DMS 273 (cell line): ENCODE measurements around the gene FAAP100.

ENCODE experiments used
- DNase-seq: peaks from one replicate; lab custom pipeline; 2025; ENCODE audit not compliant: unreplicated experiment; lab: John Stamatoyannopoulos, UW

The FAAP100 gene

DNA sequence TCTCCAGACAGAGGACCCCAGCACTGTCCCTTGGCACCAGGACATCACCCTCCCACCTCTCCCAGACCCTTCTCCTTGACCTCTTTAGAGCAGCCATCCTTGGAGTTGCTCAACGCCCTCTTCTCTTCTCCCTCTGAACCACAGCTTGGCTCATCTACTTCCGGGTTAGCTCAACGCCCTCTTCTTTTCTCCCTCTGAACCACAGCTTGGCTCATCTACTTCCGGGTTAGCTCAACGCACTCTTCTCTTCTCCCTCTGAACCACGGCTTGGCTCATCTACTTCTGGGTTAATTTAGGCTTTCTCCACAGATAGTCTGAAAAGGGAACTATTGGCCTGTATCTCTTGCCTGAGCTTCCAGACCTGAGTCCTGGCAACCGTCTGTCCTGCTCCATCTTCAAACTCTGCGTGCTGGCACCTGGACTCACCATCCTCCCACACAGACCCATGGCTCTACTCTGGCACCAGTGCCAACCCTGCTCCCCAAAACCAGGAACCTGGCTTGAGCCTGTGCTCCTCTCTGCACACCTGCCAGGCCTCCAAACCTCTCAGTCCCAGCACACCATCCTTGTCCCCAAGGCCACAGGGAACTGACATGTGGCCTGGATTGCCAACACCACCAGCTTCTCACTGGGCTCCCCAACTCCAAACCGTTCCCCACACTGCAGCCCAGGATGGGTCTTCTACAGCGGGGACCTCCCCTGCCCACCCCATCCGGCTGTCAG lies 25.3 kb upstream of the FAAP100 start:
- no peak for DNase-seq

DNA sequence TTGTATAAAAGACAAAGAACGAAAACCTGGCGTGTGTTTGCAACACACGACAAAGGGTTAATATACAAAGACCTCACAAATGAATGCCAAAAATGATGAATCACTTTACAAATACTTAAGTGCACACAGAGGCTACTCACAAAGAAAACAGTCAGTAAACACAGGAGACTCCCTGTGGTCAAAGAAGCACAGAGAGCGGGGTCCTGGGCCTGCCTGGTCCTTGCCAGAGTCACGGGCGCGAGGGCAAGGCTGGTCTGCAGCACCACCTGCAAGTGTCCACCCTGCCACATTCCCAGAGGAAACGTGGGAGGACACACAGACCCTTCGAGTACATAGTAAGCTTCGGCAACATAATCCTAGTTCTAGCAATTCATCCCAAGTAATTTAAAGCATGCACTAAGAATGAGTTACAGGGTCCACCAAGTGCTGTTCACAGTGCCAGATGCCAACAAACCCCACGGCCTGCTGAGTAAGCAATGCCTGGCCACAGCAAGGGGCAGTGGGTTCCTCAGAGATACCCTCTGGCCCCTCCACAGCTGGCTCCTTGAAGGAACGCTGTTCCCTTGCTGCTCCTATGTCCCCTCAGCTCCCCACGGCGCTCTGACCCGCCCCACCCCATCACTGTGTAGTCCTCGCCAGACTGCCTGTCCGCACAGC lies 24.6 kb upstream of the FAAP100 start:
- no peak for DNase-seq

DNA sequence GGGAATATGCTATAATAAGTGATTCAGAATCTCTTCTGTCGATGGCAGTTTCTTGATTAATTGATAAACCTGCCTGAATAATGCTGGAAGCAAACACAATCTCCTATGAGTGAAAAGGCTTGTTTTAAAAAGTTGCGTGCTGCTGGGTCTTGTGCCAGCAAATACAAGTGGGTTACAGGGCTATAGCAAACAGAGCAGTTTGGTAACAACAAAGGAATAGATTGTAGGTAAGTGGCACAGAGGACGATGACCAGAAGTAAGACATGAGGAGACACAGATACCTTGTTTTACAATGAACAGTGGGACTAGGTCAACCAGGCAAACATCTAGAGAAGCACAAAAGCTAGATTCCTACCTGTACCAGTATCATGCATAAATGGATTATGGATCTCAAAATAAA lies 23.7 kb upstream of the FAAP100 start:
- no peak for DNase-seq

DNA sequence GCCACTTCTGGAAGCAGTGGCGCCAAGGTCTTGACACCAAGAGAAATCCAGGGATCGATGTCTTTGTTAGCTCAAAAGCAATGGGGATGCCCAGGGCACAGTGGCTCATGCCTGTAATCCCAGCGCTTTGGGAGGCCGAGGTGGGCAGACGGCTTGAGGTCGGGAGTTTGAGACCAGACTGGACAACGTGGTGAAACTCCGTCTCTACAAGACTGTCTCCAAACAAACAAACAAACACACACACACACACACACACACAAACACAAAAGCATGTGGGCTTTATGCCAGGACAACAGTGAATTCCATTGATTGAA lies 22.4 kb upstream of the FAAP100 start:
- no peak for DNase-seq

DNA sequence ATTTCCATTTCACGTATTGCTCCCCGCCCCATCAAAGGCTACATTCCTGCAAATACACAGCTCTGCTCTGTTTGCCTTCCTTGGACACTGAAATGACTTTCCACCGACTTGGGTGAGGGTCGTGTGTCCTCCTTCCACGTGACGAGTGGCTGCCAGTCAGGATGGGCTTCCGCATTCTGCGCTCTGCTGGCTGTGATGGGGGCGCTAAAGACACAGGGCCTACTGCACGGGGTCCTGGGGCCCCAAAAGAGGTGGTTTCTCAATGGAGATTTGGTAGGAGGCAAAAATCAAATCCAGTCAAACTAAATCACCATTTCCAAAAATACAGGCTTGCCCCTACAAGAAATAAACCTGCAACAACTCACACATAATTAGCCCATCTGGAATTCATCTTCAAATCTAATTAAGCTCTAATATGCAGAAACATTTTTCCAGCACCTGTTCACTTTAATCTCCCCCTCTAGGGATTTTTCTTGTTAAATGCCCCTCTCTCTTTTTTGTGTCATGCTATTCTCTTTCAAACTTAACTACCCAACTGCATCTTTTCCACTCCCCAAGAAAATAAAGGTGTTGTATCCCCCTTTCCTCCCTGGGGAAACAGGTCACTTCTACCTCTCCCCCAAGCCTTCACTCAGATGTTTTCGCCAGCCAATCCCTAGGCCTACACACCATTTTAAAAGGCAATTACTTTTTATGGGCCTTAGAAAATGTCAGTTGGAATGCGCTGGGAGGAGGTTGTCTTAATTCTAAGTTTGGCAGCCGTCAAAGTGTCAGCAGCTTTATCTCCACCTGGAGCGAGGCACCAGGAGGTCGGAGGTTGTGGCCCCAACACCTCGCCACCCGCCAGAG lies 21.9 kb upstream of the FAAP100 start:
- peak; percentile 73 for DNase-seq

DNA sequence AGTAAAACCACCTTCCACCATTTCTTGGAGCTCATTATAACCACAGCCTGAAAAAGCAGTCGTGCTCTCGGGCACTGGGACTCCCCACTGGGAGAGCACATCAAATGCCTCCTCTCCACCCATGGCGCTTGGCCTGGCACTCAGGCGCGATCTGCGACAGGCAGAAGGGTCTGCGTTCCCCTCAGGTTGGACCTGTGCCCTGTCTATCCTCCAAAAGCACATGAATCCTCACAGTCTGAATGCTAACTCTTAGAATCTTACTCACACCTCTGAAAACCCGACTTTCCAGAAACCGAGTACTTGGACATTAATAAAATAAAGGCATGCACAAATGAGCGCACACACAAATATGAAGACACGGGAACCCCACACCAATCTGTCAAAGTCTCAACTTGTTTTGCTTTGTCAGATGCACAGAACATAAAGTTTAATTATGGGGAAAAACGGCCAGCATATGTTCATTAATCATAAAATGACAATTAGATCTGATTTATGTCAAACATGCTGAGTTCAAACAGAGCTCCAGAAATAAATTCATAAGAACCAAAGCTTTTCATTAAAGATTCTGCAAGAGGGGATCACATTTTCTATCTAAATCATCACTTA lies 20.5 kb upstream of the FAAP100 start:
- peak; percentile 42 for DNase-seq

DNA sequence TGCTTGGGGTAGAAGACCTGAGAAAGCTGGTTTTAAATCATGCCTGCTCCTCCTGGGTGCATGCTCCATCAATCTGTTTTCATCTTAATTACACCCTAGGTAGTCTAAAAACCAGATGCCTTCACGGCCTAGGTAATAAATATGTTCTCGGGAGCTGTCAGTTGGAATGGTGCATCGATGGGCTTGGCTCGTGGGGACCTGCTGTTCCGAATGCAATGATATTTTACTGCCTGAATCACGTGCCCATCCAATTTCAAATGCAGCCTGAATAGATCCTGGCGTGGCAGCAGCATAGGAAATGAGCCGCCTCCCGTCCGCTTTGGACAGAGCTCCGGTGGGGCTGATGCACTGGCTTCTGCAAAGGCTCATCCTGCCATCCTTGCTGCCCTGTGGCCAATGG lies 18.8 kb upstream of the FAAP100 start:
- peak; percentile 57 for DNase-seq

DNA sequence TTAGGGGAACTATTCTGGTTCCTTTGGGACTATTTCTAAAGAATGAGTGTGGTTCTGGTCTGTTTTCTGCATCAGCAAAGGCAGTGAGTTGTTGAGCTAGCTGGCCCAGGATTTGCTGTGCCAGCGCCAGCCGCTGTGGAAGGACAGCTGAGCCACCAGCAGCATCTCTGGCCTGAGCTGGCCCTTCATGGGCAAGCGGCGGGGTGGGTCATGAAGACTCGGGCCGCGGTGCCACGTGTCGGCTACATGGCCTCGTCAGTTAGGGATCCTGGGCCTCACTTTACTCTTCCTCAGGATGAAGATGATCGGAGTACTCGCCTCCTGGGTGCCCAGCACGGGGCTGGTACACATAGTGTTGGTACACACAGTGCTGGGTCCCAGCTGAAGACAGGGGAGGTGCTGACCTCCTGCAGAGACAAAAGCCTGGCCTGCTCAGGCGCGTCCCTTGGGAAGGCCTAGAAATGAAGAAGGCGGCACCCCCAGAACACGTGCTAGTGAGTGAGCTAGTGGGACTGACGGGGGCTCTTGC lies 17.9 kb upstream of the FAAP100 start:
- DNase-seq, result no peak

DNA sequence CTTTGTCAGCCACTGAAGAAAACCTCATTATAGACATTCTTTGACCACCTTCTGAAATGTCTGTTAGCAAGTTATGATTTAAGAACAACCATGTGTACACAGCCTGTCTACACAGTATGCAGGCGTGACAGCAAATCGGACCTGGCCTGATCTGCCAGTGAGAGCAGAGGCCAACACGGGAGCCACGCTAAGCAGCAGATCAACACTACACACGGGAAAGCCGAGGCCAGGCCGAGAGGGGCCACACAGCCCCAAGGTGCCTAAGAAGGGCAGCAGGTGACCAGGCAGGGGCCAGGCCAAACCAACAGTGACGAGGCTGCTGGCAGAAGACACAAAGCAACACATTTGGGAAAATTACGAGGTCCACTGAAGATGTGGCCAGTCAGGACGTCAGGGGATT lies 16.3 kb upstream of the FAAP100 start:
- DNase-seq, result no peak

DNA sequence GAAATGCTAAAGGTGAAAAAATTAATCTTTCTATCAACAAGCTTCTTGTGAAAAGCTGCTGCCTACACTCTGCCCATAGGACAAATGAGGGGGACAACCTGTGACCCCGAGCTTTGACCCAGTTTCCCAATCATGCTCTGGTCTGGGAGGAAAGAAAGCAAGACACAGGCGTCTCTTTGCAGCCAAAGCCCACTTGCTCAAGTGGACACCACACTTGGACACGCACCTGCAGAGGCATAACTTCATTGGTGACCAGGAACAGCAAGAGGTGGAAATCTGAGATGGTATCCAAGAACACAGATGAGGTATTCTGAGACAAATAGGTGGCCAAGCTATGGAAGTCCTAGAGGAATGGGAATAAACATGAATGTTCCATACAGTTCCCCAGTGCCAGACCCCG lies 15.0 kb upstream of the FAAP100 start:
- DNase-seq, result no peak

DNA sequence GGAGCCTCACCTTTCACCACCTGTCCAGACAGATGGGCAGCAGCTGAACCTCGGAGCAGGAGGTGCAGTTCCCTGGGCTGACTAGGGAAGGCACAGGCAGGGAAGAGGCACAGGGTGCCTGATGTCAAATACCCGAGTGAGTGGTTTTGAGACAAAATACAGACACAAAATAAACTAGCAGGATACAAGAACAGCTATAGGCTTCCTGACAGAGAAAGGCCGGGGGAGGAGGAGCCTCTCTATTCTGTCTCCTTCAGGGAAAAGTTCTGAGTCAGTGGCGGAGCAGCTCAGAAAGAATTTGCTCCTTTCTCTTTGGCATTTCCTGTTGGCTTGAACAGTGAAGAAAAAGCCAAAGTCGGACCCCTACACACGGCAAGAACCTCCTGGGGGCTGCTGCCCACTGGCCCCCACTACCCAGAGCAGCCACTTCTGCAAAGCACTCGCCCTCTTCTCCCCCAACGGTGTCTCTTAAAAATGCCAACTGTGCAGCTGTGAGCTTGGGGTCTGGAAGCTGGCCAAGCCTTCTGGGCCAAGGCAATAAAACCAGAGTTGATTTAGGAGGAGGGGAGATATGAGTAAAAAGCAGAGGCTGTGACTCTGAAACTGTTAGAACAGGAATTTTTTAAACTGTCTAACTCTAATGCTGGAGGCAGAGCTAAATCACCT lies 14.4 kb upstream of the FAAP100 start:
- DNase-seq, result peak; percentile 92

DNA sequence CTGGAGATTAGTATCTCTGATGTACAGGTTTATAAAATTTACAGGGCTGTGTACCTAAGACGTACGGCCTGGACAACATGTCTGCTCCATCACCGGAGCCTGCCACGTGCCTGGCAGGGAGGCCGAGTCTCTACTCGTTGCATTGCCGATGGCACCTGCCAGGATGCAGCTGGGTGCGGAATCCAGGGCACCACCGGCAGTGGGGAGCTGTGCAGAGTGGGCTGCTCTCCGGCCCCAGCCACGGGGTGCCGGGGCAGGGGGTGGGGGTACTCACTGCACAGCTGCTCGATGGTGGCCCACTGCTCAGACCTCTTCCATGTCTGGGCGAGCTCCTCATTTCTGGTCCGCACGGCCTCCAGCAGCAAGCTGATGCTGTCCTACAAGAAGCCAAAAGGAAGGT lies 13.1 kb upstream of the FAAP100 start:
- no peak for DNase-seq

DNA sequence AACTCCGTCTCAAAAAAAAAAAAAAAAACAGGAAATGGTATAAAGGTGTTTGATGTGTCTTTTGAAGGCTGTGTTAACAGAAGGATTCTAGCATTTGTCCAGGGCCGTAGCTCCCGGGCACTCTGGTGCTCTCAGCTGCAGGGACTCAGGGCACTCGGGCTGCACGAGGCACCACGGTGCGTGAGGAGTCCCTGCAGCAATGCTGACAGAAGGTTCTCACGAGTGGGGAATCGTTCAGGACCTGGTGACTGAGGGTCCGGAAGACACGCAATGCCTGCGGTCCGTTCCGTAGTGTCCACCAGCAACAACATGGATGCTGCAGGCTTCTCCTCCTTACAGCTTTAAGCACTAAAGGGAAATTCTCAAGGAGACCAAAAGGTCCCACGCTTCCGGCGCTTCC lies 12.6 kb upstream of the FAAP100 start:
- no peak for DNase-seq

DNA sequence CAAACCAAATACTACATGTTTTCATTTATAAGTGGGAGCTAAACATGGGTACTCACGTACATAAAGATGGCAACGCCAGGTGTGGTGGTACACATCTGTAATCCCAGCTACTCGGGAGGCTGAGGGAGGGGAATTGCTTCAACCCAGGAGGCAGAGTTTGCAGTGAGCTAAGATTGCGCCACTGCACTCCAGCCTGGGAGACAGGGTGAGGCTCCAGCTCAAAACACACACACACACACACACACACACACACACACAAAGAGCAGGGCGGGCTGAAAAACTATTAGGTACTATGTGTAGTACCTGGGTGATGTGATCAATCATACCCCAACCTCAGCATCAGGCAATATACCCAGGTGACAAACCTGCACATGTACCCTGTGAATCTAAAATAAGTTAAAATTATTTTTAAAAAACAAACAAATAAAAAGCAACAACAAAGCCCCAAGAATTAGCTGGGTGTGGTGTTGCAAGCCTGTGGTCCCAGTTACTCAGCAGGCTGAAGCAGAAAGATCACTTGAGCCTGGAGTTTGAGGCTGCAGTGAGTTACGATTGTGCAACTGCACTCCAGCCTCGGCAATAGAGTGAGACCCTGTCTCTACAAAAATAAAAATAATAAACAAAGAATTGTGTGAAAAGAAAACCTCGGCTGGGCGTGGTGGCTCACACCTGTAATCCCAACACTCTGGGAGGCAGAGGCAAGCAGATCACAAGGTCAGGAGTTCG lies 11.9 kb upstream of the FAAP100 start:
- no peak for DNase-seq

DNA sequence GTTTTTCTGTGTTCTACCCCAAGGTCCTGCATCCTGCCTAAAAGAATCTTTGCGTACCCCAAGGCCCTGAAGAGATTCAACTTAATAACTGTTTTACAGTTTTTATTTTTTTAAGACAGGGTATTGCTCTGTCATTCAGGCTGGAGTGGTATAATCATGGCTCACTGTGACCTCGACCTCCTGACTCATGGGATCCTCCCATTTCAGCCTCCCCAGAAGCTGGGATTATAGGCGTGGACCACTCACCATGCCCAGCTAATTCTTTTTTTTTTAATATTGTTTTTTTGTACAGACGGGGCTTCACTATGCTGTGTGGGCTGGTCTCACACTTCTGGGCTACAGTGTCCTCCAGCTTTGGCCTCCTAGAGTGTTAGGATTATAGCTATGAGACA lies 9.3 kb upstream of the FAAP100 start:
- DNase-seq, result no peak

DNA sequence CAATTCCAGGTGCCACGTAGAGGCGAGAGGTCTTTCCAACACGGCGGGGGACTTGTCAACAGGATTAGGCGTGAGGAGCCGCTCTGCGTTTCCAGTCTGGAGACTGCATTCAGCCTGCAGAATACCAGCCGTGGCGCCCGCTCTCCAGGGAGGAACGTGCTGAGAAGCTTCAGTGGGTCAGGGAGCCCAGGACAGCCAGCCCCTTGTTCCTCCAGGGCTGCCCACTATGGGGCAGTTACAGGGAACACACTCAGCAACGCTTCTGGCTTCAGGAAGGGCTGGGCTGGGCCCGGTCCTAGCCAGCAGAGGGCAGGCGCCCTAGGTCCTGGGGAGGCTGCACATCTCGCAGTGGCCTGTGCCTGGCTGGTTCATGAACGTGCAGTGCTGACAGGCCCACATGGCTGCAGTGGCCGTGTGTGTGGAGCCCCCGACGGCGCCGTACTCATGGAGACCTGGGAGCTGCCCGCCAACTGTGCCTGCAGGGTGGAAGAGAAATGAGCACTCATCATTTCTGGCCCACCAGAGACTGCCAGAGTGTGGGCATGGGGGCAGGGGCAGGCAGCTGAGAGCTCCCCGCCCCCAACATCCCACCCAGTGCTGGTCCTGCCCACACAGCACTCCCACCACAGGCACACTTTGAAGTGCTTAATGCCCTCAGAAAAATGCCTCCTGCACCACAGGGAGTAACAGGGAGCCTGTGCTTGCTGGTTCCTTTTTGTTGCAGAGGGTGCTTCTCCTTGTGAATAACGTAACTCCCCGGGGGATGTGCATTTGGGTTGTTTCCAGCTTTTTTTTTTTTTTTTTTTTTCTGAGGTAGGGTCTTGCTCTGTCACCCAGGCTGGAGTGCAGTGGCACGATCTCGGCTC lies 7.0 kb upstream of the FAAP100 start:
- peak; percentile 49 for DNase-seq

DNA sequence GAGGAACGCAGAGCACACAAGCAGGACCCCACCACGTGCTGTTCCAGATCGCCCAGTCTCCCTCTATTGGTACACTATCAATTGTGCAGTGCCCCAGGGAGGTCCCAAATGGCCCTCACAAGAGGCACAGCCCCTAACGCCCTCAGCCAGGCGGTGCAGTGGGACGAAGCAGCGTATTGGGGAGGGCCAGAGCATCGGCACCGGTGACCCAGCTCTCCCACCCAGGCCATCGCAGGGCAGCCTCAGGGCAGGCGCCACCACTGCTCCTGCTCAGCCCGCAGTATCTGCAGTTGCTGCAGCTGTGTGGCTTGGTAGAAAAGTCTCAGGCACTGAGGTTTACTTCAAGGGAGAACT lies 5.9 kb upstream of the FAAP100 start:
- DNase-seq, result no peak

DNA sequence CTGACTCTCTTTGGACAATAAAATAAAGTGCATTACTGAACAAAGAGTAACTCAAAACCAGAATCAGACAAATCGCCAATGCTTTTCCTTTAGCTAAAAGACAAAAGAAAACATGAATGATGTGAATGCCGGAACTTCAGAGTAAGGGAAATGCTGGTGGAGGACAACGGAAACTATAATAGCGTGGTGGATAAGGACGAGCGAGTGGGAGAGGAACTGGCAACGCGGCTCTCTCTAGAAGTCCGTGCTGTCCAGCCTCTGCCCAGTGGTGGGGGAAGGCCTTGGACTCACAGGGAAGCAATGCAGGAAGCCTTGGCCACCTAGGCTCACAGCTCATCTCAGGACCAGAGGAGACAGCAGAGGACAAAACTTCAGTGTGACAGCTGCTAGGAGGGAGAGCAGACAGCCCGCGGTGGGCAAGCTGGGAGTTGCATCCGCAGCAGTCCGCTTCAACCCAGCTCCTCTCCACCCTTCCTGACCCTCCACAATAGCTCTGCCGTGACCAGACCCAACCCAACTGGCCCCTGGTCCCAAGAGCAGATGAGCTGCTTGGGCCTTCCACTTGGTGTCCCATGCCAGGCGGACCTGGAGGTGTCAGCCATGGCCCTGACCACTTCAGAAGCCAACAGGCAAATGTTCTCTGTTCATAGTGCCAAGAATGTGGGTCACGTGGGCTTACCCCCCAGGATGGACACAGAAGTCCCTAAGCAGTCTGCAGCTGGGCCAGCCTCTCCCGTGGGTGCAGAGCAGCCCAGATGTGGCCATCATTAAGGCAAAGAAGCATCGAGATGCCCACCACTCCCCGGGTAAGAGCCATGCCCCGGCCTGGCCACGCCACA lies 5.3 kb upstream of the FAAP100 start:
- DNase-seq, result no peak

DNA sequence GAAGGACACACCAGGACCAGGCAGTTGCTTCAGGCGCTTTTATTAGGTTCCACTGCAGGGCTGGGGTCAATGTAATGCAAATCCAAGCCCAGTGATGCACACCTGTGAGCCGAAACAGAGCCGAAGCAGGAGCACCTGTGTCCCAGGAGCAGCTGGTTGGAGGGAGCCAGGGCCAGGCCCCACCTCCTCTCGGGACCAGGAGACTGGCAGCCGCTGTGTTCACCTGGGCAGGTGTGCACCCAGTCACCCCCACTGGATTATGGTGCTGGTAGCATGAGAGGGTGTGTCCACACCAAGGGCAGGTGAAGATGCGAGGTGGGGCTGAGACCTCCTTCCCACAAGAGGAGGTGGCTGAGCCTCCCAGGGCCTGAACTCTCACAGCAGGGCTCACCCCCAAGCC lies 4.7 kb upstream of the FAAP100 start:
- DNase-seq, result no peak
